HCT116 (cell line): Measurements from ENCODE around the gene ZNF154.

Experiments used
- EZH2phosphoT487 ChIP-seq: fragments of 200-600 bp; IDR thresholded peaks from 2 replicates; pipeline ENCODE4 v1.6.1; 2018; ENCODE audit warnings: antibody characterized with exemption, borderline replicate concordance
- JUND ChIP-seq: IDR thresholded peaks from 2 replicates; pipeline ENCODE4 v1.6.1; 2012
- POLR2A ChIP-seq: IDR thresholded peaks from 2 replicates; pipeline ENCODE4 v1.7.0; 2011; ENCODE audit warnings: borderline replicate concordance; ENCODE audit not compliant: insufficient read depth, insufficient read length; ENCODE audit errors: extremely low read depth
- TF ChIP-seq, protein P1 (sequence below), 3 experiments: fragments of 200-600 bp in 1 of 3; sonication (generic) in 1 of 3; IDR thresholded peaks in 2 of 3; conservative IDR thresholded peaks in 1 of 3; 2 replicates each; pipeline ENCODE4 v1.5.1; 2012 to 2017; ENCODE audit warnings: low read depth in 2 of 3, low read length in 2 of 3, antibody characterized with exemption in 1 of 3, borderline replicate concordance in 1 of 3, control low read depth in 1 of 3, mild to moderate bottlenecking in 1 of 3, mixed read lengths in 1 of 3, mixed run types in 1 of 3, moderate library complexity in 1 of 3; ENCODE audit not compliant: insufficient read depth in 1 of 3

DNA sequence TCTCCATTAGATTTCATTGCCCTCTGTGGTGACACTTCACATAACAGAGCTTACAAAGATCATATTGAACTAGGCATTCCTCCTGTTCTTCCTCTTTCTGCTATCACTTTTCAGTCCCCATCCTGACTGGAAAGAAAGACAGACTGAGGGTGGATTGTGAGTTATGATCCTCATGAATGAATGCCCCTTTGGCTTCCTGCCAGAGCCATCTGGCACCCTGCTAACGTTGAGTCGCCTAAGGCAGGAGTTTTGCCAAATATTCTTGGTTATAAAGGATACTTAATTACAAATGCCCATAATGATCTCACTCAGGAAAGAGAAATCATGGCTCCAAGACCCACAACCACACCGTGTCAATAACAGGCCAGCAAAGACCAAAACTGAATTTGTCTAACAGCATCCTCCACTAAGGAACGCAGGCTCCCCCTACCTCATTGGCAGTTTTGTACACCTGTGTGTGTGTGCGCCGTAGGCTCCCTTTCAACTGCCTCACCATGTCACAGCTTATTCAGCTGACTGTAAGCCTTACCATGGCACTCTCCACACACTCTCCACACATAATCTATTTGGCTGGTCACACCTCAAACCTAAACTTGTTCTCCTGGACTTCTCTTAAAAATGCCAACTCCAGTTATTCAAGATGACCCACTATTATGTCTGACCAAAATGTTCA, 60.5 kb downstream of the ZNF154 start:
- TF ChIP-seq, protein P1, sequence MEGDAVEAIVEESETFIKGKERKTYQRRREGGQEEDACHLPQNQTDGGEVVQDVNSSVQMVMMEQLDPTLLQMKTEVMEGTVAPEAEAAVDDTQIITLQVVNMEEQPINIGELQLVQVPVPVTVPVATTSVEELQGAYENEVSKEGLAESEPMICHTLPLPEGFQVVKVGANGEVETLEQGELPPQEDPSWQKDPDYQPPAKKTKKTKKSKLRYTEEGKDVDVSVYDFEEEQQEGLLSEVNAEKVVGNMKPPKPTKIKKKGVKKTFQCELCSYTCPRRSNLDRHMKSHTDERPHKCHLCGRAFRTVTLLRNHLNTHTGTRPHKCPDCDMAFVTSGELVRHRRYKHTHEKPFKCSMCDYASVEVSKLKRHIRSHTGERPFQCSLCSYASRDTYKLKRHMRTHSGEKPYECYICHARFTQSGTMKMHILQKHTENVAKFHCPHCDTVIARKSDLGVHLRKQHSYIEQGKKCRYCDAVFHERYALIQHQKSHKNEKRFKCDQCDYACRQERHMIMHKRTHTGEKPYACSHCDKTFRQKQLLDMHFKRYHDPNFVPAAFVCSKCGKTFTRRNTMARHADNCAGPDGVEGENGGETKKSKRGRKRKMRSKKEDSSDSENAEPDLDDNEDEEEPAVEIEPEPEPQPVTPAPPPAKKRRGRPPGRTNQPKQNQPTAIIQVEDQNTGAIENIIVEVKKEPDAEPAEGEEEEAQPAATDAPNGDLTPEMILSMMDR (IDR thresholded peaks at IDR 0.05 in 2 of 3, conservative IDR thresholded peaks at IDR 0.05 in 1 of 3; ENCODE audit: borderline replicate concordance in 1 of 3, insufficient read depth in 1 of 3, low read depth in 2 of 3, low read length in 2 of 3): no peak
- no peak for TF ChIP-seq POLR2A
- no peak for TF ChIP-seq EZH2phosphoT487
- no peak for TF ChIP-seq JUND
